ENCODE results near the gene TBL1X. TPM values are rescaled to one million over a fixed set of nuclear protein-coding genes. Genes with fewer than 3 reads are reported as not detected.
A peak's percentile ranks its signal among the peaks of the same experiment; 100 is the strongest.

Gene TBL1X
- total and polyA plus RNA-seq, 2 experiments from 2014 or later, result 21.8 to 29.9 TPM

DNA sequence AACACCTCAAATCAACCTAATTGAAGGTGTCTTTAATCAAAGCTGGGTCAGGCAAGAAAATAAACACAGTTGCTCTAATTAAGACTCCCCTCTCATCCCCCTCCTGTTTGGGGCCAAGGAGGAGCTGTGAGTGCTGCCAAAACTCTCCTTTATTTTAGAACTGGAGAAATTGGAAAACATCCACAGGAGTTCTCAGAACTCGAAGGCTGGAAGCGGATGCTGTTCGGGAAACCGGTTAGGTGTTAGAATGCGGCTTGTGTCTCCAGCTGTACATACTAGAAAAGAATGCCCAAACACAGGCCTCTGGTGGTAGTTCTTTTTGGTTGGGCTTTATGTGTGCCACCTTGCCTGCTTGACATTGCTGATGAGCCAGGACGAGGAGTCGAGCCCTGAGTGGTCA lies 182.6 kb downstream of the TBL1X start:
- TF ChIP-seq, protein P1, sequence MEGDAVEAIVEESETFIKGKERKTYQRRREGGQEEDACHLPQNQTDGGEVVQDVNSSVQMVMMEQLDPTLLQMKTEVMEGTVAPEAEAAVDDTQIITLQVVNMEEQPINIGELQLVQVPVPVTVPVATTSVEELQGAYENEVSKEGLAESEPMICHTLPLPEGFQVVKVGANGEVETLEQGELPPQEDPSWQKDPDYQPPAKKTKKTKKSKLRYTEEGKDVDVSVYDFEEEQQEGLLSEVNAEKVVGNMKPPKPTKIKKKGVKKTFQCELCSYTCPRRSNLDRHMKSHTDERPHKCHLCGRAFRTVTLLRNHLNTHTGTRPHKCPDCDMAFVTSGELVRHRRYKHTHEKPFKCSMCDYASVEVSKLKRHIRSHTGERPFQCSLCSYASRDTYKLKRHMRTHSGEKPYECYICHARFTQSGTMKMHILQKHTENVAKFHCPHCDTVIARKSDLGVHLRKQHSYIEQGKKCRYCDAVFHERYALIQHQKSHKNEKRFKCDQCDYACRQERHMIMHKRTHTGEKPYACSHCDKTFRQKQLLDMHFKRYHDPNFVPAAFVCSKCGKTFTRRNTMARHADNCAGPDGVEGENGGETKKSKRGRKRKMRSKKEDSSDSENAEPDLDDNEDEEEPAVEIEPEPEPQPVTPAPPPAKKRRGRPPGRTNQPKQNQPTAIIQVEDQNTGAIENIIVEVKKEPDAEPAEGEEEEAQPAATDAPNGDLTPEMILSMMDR (IDR thresholded peaks at IDR 0.05; ENCODE audit: low read depth, low read length), result no peak
- Histone ChIP-seq H3K36me3 (no peaks in the 10 kb centered on the region), H3K9me3 (ENCODE audit: low read depth) (no peaks in the 10 kb centered on the region), H3K27me3 (no peaks in the 10 kb centered on the region), H3K27ac (peak overlapping the region; percentile 49), H3K4me1 (ENCODE audit: low read depth) (peaks cover 29% of the 10 kb centered on the region), H3K4me3 (no peak overlapping the region)
- peak in 1 of 2 donors; percentile 9 for DNase-seq (ENCODE audit: low read depth in 1 of 2, low spot score in 1 of 2)

DNA sequence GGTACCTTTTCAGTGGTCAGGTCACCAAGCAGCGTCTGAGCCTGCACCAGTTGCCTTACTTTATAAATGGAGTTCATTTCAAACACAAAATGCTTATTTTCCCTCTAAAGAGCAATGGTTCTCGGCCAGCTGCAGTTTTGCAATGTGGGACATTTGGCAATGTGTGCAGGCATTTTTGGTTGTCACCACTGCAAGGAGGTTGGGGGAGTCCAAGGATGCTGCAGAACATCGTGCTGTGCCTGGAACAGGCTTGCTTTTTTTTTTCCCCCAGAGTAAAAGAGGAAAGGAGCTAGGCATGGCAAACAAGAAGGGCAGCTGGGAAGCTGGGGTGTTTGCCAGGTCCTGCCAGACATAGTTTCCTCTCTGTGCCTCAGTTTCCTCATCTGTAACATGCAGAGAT lies 185.2 kb downstream of the TBL1X start:
- Histone ChIP-seq H3K27ac (no peak overlapping the region), H3K36me3 (peaks cover 6% of the 10 kb centered on the region), H3K27me3 (no peaks in the 10 kb centered on the region), H3K4me1 (ENCODE audit: low read depth) (peaks cover 20% of the 10 kb centered on the region), H3K4me3 (no peak overlapping the region), H3K9me3 (ENCODE audit: low read depth) (no peaks in the 10 kb centered on the region)
- peak in 1 of 2 donors; percentile 46 for DNase-seq (ENCODE audit: low read depth in 1 of 2, low spot score in 1 of 2)
- TF ChIP-seq, protein P1 (IDR thresholded peaks at IDR 0.05; ENCODE audit: low read depth, low read length), result no peak

DNA sequence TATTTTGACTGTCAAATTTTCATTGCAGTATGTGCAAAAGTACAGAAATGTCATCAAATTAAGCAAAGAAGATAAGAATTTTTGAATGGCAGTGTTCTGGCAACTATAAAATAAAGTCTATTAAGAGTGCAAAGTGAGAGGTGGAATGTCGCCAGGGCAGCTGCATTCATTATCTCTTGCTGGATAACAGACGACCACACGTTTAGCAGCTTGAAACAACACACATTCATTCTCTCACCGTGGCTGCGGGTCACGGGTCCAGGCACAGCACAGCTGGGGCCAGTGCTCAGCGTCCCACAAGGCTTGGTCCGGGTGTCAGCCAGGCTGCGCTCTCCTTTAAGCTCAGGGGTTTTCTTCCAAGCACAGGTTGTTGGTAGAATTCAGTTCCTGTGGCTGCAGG lies 186.9 kb downstream of the TBL1X start:
- DNase-seq (ENCODE audit: low read depth in 1 of 2, low spot score in 1 of 2), result peak in 1 of 2 donors; percentile 58
- TF ChIP-seq, protein P1 (IDR thresholded peaks at IDR 0.05; ENCODE audit: low read depth, low read length), result no peak
- Histone ChIP-seq H3K27me3 (no peaks in the 10 kb centered on the region), H3K9me3 (ENCODE audit: low read depth) (no peaks in the 10 kb centered on the region), H3K36me3 (peaks cover 6% of the 10 kb centered on the region), H3K4me1 (ENCODE audit: low read depth) (peaks cover 15% of the 10 kb centered on the region), H3K4me3 (no peak overlapping the region), H3K27ac (no peak overlapping the region)

DNA sequence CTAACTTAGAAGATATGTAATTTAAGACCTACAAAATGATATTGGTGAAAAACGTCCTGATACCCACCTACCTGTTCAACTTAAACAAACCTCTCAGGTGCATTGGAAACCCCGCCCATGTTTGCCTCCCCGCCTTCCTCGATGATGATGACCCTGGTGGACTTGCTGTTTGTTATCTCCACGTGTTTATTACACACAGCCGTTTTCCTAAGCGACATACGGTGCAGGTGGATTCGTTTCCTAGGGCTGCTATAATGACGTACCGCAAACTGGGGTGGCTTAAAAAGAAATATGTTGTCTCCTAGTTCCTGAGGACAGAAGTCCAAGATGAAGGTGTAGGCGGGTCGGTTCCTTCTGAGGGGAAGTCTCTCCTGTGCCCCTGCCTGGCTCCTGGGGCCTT lies 190.1 kb downstream of the TBL1X start:
- TF ChIP-seq, protein P1 (IDR thresholded peaks at IDR 0.05; ENCODE audit: low read depth, low read length), result no peak
- no peak overlapping the region for H3K4me3 ChIP-seq

DNA sequence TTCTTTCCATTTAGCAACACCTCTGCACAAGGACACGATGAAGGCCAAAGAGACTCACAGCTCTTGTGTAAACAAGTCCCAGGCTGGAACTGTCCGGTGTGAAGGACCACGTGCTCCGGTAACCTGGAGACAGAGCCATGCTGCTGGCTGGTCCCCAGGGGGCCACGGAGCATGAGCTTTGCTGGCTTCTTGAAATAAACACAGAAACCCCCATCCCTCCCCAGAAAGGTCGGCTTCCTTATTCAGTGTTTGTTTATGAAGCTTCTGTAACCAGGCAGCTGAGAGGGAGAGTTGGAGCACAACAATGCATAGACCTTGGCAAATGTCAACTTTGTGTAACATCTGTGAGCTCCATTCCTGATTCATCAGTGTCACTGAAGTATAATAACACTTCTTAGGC lies 191.4 kb downstream of the TBL1X start:
- peaks cover 12% of the 10 kb centered on the region for H3K36me3 ChIP-seq
- H3K9me3 ChIP-seq (ENCODE audit: low read depth), result no peaks in the 10 kb centered on the region
- TF ChIP-seq, protein P1 (IDR thresholded peaks at IDR 0.05; ENCODE audit: low read depth, low read length), result no peak
- DNase-seq (ENCODE audit: low read depth in 1 of 2, low spot score in 1 of 2), result no peak
- no peak overlapping the region for H3K27ac ChIP-seq
- no peak overlapping the region for H3K4me3 ChIP-seq
- peaks cover 11% of the 10 kb centered on the region for H3K4me1 ChIP-seq (ENCODE audit: low read depth)
- no peaks in the 10 kb centered on the region for H3K27me3 ChIP-seq

More for the DNA sequence above, 190.1 kb downstream of the TBL1X start:
- Histone ChIP-seq H3K4me1 (ENCODE audit: low read depth) (peaks cover 6% of the 10 kb centered on the region), H3K9me3 (ENCODE audit: low read depth) (no peaks in the 10 kb centered on the region), H3K27ac (no peak overlapping the region), H3K36me3 (peaks cover 12% of the 10 kb centered on the region), H3K27me3 (no peaks in the 10 kb centered on the region)
- DNase-seq (ENCODE audit: low read depth in 1 of 2, low spot score in 1 of 2), result no peak

DNA sequence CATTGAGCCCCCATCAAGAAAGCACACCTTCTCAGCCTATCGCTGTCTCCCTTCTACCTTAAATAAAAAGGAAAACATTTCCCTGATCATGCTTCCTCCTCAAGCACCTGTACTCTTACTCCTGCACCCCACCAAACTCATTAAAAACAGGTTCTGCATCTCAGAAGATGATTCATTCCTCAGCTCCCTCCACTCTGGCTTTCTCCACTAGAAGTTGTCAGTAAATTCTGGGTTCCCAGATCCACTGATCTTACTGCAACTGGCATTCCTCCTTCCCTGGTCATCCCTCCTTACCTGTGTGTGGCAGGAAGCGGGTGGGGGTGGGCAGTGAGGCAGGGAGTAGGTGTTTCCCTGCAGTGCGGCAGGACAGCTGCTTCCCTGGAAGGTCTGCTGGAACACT lies 192.0 kb downstream of the TBL1X start:
- Histone ChIP-seq H3K9me3 (ENCODE audit: low read depth) (no peaks in the 10 kb centered on the region), H3K4me3 (no peak overlapping the region), H3K27me3 (no peaks in the 10 kb centered on the region), H3K27ac (no peak overlapping the region), H3K36me3 (peaks cover 12% of the 10 kb centered on the region), H3K4me1 (ENCODE audit: low read depth) (peaks cover 11% of the 10 kb centered on the region)
- TF ChIP-seq, protein P1 (IDR thresholded peaks at IDR 0.05; ENCODE audit: low read depth, low read length), result no peak
- DNase-seq (ENCODE audit: low read depth in 1 of 2, low spot score in 1 of 2), result no peak

Data from cardiac muscle cell (in vitro differentiated cells and primary cell).